Subcutaneous adipose tissue (tissue), 4 donors: ENCODE results near the gene RRP36. TPM values are rescaled to one million over a fixed set of nuclear protein-coding genes. Genes with fewer than 3 reads are reported as not detected.

Source experiments
- total RNA-seq, 4 donors: library from RNA; depleted of rRNA; stranded (reverse); fragments of >200 nt; gene quantifications; one replicate each; pipeline ENCODE4 v1.1.0, GENCODE V29; 2016
- TF ChIP-seq, protein P1 (sequence below): fragments of 450-650 bp; IDR thresholded peaks from one replicate; pipeline ENCODE4 v1.5.1; 2016; ENCODE audit warnings: low read depth, mild to moderate bottlenecking, control low read depth, antibody characterized with exemption, moderate library complexity

Gene RRP36
- total RNA-seq, 4 donors from 2014 or later, result 42.7 to 63.9 (median 55.4) TPM

DNA sequence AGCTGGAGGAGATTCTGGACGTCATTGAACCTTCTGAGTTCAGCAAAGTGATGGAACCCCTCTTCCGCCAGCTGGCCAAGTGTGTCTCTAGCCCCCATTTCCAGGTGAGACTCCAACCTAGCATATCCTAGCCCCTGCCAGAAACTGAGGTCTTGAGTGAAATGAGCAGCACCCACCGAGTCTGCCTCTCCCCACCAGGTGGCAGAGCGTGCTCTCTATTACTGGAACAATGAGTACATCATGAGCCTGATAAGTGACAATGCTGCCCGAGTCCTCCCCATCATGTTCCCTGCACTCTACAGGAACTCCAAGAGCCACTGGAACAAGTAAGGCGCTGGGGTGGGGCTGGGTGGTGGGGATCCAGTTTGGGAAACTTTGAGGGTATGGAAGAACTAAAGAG lies 12.3 kb upstream of the RRP36 start:
- TF ChIP-seq, protein P1, sequence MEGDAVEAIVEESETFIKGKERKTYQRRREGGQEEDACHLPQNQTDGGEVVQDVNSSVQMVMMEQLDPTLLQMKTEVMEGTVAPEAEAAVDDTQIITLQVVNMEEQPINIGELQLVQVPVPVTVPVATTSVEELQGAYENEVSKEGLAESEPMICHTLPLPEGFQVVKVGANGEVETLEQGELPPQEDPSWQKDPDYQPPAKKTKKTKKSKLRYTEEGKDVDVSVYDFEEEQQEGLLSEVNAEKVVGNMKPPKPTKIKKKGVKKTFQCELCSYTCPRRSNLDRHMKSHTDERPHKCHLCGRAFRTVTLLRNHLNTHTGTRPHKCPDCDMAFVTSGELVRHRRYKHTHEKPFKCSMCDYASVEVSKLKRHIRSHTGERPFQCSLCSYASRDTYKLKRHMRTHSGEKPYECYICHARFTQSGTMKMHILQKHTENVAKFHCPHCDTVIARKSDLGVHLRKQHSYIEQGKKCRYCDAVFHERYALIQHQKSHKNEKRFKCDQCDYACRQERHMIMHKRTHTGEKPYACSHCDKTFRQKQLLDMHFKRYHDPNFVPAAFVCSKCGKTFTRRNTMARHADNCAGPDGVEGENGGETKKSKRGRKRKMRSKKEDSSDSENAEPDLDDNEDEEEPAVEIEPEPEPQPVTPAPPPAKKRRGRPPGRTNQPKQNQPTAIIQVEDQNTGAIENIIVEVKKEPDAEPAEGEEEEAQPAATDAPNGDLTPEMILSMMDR, result no peak

DNA sequence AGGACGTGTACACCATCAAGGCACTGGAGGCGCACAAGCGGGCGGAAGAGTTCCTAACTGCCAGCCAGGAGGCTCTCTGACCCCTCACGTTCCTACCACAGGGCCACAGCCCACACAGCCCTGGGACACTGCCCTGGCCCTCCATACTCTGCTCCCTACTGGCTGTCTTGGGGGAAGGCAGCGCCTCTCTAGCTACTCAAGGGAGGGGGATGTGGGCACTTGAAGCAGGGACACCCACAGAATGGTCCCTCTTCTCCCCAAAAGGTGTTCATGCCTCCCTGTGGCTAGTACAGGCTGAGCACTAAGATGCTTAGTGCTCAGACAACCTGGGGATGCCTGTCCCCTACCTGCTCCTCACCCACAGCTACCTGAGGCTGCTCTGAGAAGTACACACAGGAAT lies 10.2 kb upstream of the RRP36 start:
- TF ChIP-seq, protein P1, result no peak

DNA sequence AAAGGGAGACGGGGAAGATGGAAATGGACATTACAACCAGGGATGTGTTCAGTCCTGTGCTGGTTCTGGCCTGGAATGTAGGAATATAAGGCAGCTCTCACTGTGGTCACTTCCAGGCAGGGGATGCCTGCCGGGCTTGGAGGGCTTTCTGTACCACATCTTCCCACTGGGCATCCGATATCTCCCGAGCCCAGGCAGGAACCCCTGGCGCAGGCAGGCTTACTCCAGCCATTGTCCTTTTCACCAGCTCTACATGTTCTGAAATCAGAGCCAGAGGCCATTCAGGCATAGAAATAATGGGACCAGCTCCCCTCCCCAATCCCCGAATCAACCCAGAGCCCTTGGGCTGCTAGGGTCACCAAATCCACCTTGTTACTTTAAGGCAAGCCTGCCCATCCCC lies 9.1 kb upstream of the RRP36 start:
- TF ChIP-seq, protein P1, result no peak

DNA sequence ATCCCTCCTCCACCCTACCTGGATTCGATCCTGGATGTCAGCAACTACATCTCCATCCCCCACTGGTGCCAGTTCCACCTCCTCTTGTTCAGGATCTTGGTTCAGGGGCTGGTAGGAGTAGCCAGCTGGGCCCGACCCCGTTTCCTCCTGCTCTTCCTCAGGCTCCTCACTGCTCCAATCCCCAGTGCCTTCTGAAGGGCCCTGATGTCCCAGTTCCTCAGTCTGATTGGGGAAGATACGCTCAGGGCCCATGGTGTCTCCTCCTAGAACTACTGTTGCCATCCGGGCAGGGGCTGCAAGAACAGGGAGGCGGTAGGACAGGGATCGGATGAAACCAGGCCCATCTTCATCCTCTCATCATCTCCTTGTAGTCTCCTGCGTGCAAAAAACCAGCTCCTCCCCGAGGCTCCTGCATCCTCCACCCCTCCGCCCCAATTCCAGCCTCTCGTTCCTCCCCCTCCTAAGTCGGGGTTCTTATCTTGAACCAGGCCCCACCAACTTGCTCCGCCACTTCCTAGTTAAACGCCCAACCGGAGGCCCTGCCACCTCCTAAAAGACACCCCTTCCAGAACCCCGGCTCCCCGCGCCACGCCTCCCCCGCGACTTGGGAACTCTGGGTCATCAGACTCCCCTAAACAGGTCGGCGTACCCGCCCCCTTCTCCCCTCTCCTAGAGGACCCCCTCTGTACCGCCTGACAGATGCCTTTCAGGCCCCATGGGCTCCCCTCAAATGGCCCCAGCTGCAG lies 8.2 kb upstream of the RRP36 start:
- TF ChIP-seq, protein P1, result no peak

DNA sequence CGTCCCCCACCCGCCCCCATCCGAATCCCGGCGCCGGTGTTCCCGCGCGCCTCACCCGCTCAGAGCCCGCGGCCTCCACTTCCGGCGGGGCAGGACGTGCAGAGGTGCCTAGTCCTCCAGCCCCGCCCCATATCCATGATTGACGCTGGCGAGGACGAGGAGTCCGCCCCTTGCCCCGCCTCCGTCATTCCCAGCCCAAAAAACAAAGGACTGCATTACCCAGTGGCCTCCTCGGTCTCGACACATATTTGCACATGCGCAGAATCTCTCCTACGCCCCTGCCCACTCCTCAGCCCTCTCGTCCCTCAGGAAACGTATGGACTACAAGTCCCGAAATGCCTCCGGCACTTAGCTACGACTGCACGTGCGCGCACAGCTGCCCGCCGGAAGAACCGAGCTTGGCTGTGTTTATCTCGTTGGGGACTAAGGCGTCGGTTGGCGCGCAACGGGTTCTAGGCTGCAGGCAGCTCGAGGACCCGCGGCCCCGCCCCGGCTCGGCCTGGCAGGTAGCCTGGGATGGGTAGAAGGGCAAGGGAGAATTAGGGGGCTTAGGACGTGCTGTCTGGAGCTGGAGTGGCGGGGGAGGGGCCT lies 7.5 kb upstream of the RRP36 start, which contains the start of the genes KLHDC3 and MEA1:
TSS of gene KLHDC3 (plus strand) at position 407 of the 591 bp plus-strand sequence. CDS start 2,944 bp downstream, outside the sequence.
TSS of gene MEA1 (minus strand) at position 104 of the 591 bp plus-strand sequence. CDS start 133 bp downstream, outside the sequence.
- TF ChIP-seq, protein P1, result no peak

DNA sequence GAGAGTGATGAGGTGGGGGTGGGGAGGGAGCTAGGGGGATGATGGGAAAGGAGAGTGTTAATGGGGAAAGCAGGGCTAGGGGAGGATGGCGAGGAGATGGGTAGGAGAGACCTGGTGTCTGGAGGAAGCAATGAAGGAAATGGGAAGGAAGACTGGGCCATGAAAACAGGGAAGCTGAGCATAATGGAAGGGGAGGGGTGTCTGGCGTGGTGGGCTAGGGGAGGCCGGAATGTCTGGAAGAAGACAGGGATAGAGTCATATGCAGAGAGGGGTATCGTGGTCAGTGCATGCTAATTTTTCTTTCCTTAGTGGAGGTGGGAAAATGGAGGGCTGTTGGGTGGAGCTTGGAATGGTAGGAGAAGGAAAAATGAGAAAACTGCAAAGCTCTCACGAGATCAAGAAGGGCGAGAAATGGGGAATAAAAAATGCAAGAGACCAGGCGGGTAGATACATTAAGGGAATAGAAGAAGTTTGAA lies 7.0 kb upstream of the RRP36 start:
- TF ChIP-seq, protein P1, result no peak
